GM18861 (cell line): Measurements from ENCODE around the gene VEZT.
A peak's percentile ranks its signal among the peaks of the same experiment; 100 is the strongest.
"Not testable (repeated sequence)": the region's sequence is repeated elsewhere in the genome, so short reads cannot be mapped to it uniquely, and the experiment has no call there.

Source experiments
- ATAC-seq: cut with Tn5 transposase; IDR thresholded peaks from one replicate; pipeline ENCODE4 v1.9.1; 2021; ENCODE audit not compliant: unreplicated experiment

VEZT gene, protein sequence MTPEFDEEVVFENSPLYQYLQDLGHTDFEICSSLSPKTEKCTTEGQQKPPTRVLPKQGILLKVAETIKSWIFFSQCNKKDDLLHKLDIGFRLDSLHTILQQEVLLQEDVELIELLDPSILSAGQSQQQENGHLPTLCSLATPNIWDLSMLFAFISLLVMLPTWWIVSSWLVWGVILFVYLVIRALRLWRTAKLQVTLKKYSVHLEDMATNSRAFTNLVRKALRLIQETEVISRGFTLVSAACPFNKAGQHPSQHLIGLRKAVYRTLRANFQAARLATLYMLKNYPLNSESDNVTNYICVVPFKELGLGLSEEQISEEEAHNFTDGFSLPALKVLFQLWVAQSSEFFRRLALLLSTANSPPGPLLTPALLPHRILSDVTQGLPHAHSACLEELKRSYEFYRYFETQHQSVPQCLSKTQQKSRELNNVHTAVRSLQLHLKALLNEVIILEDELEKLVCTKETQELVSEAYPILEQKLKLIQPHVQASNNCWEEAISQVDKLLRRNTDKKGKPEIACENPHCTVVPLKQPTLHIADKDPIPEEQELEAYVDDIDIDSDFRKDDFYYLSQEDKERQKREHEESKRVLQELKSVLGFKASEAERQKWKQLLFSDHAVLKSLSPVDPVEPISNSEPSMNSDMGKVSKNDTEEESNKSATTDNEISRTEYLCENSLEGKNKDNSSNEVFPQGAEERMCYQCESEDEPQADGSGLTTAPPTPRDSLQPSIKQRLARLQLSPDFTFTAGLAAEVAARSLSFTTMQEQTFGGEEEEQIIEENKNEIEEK

DNA sequence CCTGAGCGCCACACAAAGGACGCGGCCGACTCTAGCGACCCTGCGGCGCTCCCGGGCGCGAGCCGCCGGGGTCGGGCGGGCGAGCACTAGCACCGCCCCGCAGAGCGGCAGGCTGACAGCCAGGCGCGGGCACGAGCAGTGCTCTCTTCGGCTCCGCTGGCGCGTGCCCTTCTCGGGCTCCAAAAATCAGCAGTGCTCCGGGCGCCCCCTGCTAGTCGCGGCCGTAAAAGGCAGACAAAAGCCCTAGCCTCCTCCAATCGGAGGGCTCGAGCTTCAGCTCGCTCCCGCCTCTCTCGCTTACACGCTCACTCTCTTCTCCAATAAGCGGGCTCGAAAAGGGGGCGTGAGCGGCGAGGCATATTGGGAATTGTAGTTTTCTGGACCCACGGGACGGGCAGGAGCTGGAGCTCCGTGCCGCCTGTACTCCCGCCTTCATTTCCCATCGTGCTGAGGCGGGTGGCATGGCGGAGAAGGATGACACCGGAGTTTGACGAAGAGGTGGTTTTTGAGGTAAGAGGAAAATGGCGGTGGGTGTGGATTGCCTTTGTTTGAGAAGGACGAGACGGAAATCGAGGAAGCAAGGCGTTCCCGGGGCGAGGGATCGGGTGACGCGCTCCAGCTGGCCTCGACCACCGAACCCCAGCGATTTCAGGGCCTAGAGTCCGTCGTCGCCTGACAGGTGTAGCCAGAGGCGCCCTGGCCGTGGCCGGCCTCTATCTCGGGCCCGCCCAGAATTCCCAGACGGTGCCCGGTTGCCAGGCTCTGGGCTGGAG is at the start of gene VEZT, which contains the start of gene FGD6:
Gene VEZT (plus strand): TSS at position 431 of the 773 bp plus-strand sequence. CDS start 44 bp downstream, at position 475.
Gene FGD6 (minus strand): TSS at position 91 of the 773 bp plus-strand sequence. CDS start 227 bp downstream, outside the sequence.
- ATAC-seq: peak; percentile 89

- no peak for ATAC-seq
Measured at GRCh38 chr12:95168746-95169145, 48.9 kb upstream of the VEZT start.

DNA sequence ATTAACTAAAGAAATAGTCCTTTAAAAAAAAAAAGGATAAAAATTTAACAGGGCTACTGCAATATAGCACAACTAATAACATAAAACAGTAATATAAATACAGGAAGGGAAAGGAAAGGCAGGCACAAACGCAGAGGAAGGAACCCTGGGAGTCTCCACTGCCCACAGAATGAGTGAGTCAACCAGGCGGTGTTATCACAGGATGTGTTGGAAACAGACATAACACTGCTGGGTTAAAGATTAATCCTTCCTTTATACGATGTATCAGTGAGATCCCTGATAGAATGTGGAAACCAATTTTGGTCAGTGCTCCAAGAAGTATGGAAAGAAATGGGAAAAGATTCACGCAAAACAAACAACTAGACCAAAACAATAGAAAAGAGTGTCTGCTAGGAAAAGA is 48.2 kb upstream of the VEZT start:
- no peak for ATAC-seq

DNA sequence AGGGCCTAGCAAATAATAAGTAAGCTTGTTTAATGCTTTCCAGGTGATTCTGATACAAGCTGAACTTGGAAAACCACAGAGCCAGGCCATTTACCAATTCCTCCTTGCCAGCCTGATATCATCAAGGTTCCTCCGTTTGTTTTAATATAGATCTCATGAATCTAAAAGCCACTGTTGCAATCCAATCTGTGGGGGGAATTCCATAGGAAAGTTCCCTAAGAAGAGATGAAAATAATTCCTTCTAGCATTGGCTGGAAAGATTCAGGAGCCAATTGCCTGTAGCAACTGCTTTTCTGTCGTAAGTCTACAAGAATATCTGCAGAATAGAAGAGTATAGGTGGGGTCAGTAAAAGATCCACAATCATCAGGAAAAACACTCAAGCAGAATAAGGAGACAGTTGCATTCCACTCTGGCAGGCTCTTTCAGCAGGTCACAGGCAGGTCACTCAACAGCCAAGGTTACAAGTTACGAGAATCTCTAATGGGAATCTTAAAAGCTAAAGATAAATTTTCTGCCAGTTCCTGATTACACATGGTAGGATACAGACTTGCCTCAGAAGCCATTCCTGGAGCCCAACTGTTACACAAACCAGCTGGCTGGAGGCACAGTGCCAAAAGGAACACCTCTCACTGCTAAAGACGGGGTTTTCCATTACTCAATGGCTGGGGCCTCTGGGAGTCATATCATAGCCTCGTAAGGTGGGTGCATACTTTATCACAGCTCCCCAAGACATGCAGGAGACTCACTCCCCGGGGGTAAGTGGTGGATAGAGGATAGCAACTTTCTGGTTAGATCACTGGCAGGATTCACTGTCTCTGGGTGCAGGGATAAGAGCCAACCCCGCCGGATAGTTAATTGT is 44.0 kb upstream of the VEZT start:
- no peak for ATAC-seq

- no peak for ATAC-seq
Measured at GRCh38 chr12:95177201-95177768, 40.3 kb upstream of the VEZT start.

- ATAC-seq: no peak
Measured at GRCh38 chr12:95178136-95178535, 39.5 kb upstream of the VEZT start.

- no peak for ATAC-seq
Measured at GRCh38 chr12:95179011-95179410, 38.6 kb upstream of the VEZT start.

- no peak for ATAC-seq
Measured at GRCh38 chr12:95181103-95181502, 36.5 kb upstream of the VEZT start.

GRCh38 chr12:95182868-95183415 is 34.7 kb upstream of the VEZT start:
- ATAC-seq: peak; percentile 56

- no peak for ATAC-seq
Measured at GRCh38 chr12:95184121-95184520, 33.5 kb upstream of the VEZT start.

GRCh38 chr12:95185072-95185471 is 32.5 kb upstream of the VEZT start:
- no peak for ATAC-seq

DNA sequence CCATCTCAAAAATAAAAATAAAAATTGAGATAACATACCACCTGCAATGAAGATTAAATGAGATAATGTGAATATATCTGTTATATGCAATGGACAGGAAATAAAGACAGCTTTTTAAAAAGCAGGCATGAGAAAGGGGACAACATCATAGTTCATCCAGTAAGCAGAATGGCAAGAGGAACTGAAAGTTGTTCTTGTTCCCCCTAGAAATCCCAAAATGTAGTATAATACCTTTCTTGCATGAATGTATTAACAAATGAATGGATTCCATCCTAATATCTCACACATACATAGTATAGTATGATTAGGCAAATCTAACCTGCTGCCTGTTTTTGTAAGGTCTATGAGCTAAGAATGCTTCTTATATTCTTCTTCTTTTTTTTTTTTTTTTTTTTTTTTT is 31.8 kb upstream of the VEZT start:
- no peak for ATAC-seq

- ATAC-seq: peak; percentile 1
Measured at GRCh38 chr12:95187865-95188415, 29.7 kb upstream of the VEZT start.

DNA sequence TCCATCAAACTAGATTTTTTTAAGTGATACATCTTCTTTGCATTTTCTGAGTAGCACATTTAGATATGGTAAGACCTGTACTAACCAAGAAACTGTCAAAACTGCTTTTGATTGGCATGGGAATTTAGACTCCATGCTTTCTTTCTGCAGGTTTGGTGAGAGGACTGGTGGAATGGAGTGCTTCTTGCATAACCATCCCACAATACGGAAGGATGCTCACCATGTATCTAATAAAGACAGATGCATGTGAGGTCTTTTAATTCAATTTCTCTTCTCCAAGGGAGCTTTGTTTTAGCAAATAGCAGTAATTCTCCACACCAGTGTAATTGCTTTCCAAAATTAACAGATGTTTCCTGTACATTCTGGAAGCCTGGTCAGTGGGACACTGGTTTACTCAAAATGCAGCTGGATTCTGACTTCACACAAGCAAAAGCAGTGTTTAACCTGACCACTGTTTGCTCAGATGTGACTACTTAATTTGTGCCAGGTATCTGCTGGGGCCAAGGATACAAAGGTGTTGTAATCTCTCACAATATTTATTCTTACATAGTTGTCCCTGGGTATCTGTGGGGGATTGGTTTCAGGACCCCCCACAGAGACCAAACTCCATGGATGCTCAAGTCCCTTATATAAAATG is 26.4 kb upstream of the VEZT start:
- no peak for ATAC-seq

DNA sequence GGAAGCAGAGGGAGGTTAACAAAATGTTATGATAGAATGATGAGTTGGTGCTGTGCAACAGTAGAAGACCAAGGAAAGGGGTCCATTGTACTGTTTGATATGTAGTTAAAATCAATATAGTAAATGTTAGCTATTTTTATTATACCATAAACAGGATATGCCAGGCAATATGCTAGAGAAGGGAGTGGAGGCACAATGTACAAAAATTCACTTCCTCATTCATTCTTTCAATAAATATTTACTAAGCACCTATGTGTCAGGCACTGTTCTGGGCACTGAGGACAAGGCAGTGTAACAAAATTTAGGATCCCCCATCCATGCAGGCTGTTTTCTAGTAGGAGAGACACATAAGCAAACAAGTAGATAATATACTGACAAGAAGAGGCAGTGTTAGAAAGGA is 25.3 kb upstream of the VEZT start:
- ATAC-seq: no peak

DNA sequence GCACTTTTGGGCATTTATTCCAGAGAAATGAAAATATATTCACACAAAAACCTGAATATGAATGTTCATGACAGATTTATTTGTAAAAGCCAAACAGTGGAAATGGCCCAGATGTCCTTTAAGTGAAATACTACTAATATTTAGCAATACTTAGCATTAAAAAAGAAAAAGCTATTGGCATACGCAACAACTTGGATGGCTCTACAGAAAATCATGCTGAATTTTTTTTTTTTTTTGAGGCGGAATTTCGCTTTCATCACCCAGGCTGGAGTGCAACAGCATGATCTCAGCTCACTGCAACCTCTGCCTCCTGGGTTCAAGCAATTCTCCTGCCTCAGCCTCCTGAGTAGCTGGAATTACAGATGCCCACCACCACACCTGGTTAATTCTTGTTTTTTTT is 24.5 kb upstream of the VEZT start:
- ATAC-seq: no peak

GRCh38 chr12:95195122-95195521 is 22.5 kb upstream of the VEZT start:
- no peak for ATAC-seq

DNA sequence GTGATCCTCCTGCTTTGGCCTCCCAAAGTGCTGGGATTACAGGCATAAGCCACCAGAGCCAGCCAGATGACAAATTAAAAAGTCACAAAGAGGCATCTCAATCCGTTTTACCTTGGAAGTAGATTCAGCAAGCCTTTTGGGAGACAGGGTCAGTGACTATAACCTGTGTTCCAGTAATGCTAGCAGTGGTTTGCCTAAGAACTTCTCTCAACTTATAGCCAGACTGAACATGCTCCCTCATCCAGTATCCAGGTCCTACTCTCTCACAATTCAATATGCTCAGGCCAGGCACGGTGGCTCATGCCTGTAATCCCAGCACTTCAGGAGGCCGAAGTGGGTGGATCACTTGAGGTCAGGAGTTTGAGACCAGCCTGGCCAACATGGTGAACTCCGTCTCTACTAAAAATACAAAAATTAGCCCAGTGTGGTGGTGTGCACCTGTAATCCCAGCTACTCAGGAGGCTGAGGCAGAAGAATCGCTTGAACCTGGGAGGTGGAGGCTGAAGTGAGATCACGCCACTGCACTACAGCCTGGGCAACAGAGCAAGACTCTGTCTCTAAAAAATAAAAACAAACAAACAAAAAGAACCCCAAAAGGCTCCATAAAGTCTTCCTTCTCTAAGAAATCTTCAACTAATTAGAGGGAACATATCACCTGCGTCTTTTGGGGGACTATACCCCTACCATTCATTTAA is 20.6 kb upstream of the VEZT start:
- ATAC-seq: not testable (repeated sequence)
